HL-60/S4 (cell line): ENCODE results near the gene GPC1.
"Not testable (repeated sequence)": the region's sequence is repeated elsewhere in the genome, so short reads cannot be mapped to it uniquely, and the experiment has no call there.

Experiments used
- in situ Hi-C: fragments of 300-500 bp; cut with MboI; formaldehyde crosslinking; loops from 2 replicates; pipeline ENCODE4 v1.14.3; 2022; ENCODE audit warnings: low sequenced_read_pairs

Gene GPC1

GRCh38 chr2:240481720-240482119, 46.3 kb downstream of the GPC1 start:
- in situ Hi-C loops = no loop called here

DNA sequence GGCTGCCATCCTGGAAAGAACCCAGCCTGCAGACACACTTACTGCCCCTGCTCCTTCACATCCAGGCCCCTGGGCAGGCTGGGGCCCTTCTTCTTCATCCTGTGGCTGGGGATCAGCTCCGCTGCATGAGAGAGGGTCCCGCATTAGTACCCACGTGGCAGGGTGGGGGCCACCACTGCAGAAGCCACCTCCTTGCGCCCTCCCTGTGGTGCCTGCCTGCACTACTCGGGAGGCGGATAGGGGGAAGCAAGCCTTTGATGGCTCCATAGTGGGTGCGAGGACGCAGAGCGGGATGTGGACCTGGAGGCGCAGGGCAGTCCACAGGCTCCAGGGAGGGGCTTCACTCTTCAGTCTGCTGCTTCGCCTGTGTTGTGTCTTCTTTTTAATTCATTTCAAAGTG, 46.7 kb downstream of the GPC1 start:
- in situ Hi-C loops = no loop called here

DNA sequence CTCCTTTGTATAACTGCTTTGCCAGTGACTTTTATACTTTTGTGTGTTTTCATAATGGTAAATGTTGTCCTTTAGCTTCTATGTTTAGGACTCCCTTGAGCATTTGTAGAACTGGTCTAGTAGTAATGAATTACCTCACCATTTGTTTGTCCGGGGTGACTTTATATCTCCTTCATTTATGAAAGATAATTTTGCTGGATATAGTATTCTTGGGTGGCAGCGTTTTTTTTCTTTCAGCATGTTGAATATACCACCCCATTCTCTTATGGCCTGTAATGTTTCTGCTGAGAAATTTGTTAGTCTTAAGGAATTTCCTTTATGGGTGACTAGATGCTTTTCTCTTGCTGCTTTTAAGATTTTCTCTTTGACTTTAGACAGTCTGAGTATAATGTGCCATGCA, 56.0 kb downstream of the GPC1 start:
- in situ Hi-C loops = no loop called here

DNA sequence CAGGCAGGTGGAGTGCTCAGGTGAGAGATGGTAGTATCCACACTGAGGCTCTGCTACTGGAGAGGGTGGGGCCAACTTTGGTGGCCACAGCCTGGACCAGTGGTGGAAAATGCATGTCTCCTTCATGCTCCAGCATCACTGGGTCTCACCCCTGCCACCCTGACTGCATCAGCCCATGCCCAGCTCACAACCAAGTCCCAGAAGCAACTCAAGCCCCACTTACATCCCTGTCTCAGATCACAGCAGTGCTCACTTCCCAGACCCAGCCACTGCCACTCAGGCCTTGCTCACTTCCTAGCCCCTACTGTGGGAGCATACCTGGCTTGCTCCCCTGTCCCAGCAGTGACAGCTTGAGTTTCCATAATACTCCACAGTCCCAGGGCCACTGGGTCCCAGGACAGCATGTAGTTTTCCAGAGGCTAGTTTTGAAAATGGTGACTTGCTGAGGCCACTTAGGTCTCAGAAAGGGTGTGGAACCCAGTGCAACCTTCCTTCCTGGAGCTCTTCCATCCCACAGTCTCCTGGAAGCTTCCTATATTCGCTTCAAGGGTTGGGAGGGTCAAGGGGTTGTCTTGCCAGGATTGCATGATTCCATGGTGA, 58.8 kb downstream of the GPC1 start:
- in situ Hi-C loops = no loop called here

GRCh38 chr2:240494942-240495341, 59.5 kb downstream of the GPC1 start:
- in situ Hi-C loops = not testable (repeated sequence)

GRCh38 chr2:240497082-240497481, 61.6 kb downstream of the GPC1 start:
- in situ Hi-C loops = not testable (repeated sequence)

GRCh38 chr2:240498171-240498957, 62.9 kb downstream of the GPC1 start:
- in situ Hi-C loops = no loop called here

- in situ Hi-C loops = no loop called here
Measured at GRCh38 chr2:240498958-240499260, 63.4 kb downstream of the GPC1 start.

DNA sequence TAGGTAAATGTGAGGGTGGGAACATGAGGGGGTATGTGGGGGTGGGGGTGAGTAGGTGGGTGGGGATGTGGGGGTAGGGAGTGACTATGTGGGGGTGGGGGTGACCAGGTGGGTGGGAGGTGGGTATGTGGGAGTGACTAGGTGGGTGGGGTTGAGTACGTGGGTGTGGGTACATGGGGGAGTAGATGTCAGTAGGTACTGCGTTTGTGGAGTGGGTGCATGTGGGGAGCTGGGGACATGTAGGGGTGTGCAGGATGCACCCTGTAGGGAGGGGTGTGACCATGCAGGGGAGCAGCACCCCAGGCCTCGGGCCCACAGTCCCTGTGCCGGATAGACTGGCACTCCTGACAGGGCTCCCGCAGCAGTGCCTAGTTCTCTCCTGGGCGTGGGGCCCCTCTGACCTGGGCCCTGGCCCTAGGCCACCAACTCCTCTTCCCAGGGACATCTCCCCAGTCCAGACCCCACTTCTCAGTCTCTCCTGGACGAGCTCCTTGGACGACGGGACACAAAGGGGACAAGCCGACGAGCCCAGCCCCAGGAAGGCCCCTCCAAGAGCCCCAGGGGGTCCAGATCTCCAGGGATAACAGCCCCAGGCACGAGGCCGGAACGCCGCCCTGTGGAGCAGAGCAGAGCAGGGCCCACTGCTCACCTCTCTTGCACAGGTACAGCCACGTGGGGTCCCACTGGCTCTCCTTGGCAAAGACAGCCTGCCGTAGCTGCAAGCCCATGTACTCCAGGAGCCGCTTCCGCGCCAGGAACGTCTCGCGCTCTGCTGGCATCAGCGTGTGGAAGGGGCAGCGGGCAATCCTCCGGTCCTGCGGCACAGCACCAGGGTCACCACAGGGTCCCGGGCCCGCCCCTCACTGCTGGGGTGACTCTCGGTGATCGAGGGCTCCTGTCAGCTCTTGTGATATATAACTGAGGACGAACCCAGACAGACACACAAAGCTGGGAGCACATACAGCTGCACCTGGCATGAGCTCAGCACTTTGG, 64.1 kb downstream of the GPC1 start:
- in situ Hi-C loops = no loop called here

GRCh38 chr2:240500561-240501423, 65.3 kb downstream of the GPC1 start:
- in situ Hi-C loops = no loop called here

GRCh38 chr2:240501531-240501991, 66.1 kb downstream of the GPC1 start:
- in situ Hi-C loops = no loop called here

DNA sequence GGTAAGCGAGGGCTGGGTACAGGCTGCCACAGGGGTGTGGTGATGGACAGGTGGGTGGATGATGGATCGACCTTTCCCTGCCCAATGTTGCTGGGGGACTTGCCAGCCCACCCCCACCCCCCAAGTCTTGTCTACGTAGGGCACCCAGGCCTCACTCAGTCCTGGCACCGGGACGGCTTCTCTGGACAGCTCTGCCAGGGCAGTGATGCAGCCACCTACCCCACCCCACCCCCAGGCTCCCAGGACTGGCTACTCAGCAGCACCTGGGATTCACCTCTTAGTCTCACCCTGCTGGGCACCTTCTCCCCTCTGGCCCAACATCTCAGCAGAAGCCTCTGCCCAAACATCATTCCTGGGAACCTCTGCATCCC, 66.6 kb downstream of the GPC1 start:
- in situ Hi-C loops = no loop called here

- in situ Hi-C loops = no loop called here
Measured at GRCh38 chr2:240502430-240503121, 67.1 kb downstream of the GPC1 start.

DNA sequence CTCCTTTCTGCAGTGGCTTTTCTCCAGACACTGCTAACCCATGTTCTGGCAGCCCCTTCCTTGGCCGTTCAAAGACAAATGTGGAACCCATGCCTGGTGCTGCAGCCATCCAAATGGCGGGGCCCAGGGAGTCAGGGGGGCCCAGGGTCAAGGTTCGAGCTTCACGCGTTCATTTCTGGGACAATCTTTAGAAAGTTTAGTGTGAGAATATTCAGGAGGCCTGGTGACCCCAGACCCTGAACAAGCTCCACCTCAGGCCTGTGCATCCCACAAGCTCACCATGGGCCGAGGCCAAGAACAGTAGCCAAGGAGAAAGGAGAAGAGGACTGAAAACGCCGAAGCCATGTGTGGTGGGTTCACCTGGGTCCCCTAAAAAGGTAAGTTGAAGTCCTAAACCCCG, 67.9 kb downstream of the GPC1 start:
- in situ Hi-C loops = no loop called here

DNA sequence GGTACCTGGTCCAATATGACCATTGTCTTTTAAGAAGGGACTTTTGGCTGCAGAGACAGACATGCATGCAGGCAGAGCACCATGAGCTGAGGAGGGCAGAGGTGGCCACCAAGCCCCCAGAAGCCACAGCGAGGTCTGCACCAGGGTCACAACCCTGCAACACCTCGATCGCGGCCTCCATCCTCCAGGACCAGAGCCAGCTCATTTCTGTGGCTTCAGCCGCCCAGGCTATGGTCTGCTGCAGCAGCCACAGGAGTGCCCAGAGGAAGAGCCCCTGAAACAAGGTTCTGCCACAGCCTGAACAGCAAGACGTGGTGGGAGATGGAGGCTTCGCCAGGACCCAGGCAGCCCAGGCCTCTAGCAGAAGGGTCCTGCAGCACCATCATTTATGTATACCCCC, 68.4 kb downstream of the GPC1 start:
- in situ Hi-C loops = no loop called here

DNA sequence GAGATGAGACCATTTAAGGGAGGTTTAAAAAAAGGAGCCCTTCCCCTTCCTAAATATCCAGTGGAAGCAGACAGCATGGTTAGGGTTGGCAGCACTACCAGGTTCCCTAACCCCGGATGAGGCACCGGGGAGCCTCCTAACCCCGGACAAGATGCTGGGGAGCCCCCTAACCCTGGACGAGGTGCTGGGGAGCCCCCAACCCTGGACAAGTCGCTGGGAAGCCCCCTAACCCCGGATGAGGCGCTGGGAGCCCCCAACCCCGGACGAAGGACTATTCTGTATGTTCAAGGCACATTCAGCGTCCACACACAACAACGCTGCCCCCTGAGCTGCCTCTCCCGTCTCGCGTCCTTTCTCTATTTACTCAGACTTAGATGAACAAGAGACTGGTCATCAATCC, 70.4 kb downstream of the GPC1 start:
- in situ Hi-C loops = no loop called here

- in situ Hi-C loops = no loop called here
Measured at GRCh38 chr2:240506406-240507059, 71.1 kb downstream of the GPC1 start.

DNA sequence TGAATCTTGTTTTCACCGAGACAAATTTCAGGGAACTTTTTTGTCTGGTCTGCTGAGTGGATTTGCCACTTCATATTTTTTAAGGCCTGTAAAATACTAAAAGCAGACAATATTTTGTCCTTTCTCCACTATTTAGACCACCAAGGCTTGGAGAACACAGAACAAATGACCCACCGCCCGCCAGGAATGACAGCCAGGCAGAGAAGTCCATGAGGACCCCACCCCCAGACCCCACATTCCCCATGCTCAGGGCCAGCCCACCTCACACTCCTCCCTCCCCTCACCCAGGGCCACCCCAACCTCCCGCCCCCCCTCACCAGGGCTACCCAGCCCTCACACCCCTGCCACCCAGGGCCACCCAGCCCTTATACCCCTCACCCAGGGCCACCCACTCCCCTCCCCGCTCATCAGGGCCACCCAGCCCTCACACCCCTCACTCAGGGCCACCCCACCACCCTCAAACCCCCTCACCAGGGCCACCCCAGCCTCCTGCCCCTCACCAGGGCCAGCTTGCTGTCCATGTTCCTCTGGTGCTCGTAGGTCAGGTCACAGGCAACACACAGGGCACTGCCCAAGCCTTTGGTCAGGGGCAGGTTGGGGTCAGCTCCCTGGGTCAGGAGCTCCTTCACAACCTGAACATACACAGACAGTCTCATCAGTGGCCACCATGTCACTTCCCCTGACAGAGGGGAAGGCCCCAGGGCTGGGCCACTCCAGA, 71.8 kb downstream of the GPC1 start:
- in situ Hi-C loops = no loop called here

- in situ Hi-C loops = no loop called here
Measured at GRCh38 chr2:240507778-240508251, 72.4 kb downstream of the GPC1 start.
